PC-9 (cell line): ENCODE data around the gene SCUBE2. TPM values are rescaled to one million over a fixed set of nuclear protein-coding genes. Genes with fewer than 3 reads are reported as not detected.

Experiments
- BruUV-seq: library from RNA; stranded (reverse); fragments of 400-500 nt; replicated peaks from 2 replicates; lab custom pipeline; 2021; lab: Mats Ljungman, UMichigan
- CTCF ChIA-PET: fragments of 300-600 bp; sonication (Branson Sonifier 250); formaldehyde crosslinking; loops from one replicate; lab custom pipeline; 2022; ENCODE audit warnings: antibody characterized with exemption; lab: Charles Lee
- POLR2A ChIA-PET: fragments of 300-600 bp; sonication (Branson Sonifier 250); formaldehyde crosslinking; loops from one replicate; lab custom pipeline; 2022; ENCODE audit warnings: antibody characterized with exemption; ENCODE audit not compliant: unreplicated experiment; lab: Charles Lee
- DNase-seq, 2 experiments: peaks; one replicate each; pipeline versions ENCODE4 v3.0.0 to v3.0.0-alpha.2; 2015 to 2022; ENCODE audit warnings: mixed read lengths in 1 of 2
- H2AFZ ChIP-seq: fragments of 200-600 bp; sonication (generic); 2 replicates; pipeline ENCODE4 v1.8.1; 2017; ENCODE audit warnings: antibody characterized with exemption
- H3F3A ChIP-seq: fragments of 200-600 bp; sonication (generic); 2 replicates; pipeline ENCODE4 v1.8.1; 2017; ENCODE audit warnings: antibody characterized with exemption, mild to moderate bottlenecking, low read depth; ENCODE audit not compliant: insufficient read depth
- H3K27ac ChIP-seq: fragments of 200-600 bp; sonication (generic); 2 replicates; pipeline ENCODE4 v1.6.1; 2016; ENCODE audit warnings: mixed run types
- H3K27me3 ChIP-seq: fragments of 200-600 bp; sonication (generic); 2 replicates; pipeline ENCODE4 v1.6.1; 2016; ENCODE audit warnings: low read depth, mixed run types; ENCODE audit not compliant: insufficient read depth
- H3K36me3 ChIP-seq: fragments of 200-600 bp; sonication (generic); 2 replicates; pipeline ENCODE4 v1.6.1; 2016; ENCODE audit warnings: low read depth, mixed run types
- H3K4me1 ChIP-seq: fragments of 200-600 bp; sonication (generic); replicated peaks from 2 replicates; pipeline ENCODE4 v1.6.1; 2016; ENCODE audit warnings: mixed run types; ENCODE audit not compliant: insufficient read depth
- H3K4me2 ChIP-seq: fragments of 200-600 bp; sonication (generic); 2 replicates; pipeline ENCODE4 v1.6.1; 2017; ENCODE audit warnings: mixed run types
- H3K4me3 ChIP-seq: fragments of 200-600 bp; sonication (generic); 2 replicates; pipeline ENCODE4 v1.6.1; 2016; ENCODE audit warnings: mixed run types
- H3K79me2 ChIP-seq: fragments of 200-600 bp; sonication (generic); 2 replicates; pipeline ENCODE4 v1.6.1; 2017; ENCODE audit warnings: low read depth, mixed run types
- H3K9me2 ChIP-seq: fragments of 200-600 bp; sonication (generic); 2 replicates; pipeline ENCODE4 v1.8.1; 2017; ENCODE audit warnings: mild to moderate bottlenecking; ENCODE audit not compliant: insufficient read depth
- H3K9me3 ChIP-seq: fragments of 200-600 bp; sonication (generic); 2 replicates; pipeline ENCODE4 v1.8.1; 2016; ENCODE audit warnings: low read depth; ENCODE audit not compliant: insufficient read depth
- H4K20me1 ChIP-seq: fragments of 200-600 bp; sonication (generic); 2 replicates; pipeline ENCODE4 v1.8.1; 2017; ENCODE audit not compliant: insufficient read depth
- CTCF ChIP-seq: fragments of 200-600 bp; sonication (generic); conservative IDR thresholded peaks from 2 replicates; pipeline ENCODE4 v1.6.1; 2017; ENCODE audit warnings: mixed run types, antibody characterized with exemption, mild to moderate bottlenecking, moderate library complexity
- EZH2 ChIP-seq: fragments of 200-600 bp; sonication (generic); IDR thresholded peaks from 2 replicates; pipeline ENCODE4 v1.8.0; 2017; ENCODE audit warnings: antibody characterized with exemption, low read depth
- intact Hi-C: fragments of 100-400 bp; cut with micrococcal nuclease; formaldehyde crosslinking; loops from one replicate; pipeline ENCODE4 v1.10.0; 2022; ENCODE audit not compliant: unreplicated experiment
- total RNA-seq: library from RNA; stranded (reverse); gene quantifications from 2 replicates; pipeline ENCODE4 v1.2.3, GENCODE V29; 2021

The SCUBE2 gene
- total RNA-seq, 1 experiment from 2014 or later: not detected

DNA sequence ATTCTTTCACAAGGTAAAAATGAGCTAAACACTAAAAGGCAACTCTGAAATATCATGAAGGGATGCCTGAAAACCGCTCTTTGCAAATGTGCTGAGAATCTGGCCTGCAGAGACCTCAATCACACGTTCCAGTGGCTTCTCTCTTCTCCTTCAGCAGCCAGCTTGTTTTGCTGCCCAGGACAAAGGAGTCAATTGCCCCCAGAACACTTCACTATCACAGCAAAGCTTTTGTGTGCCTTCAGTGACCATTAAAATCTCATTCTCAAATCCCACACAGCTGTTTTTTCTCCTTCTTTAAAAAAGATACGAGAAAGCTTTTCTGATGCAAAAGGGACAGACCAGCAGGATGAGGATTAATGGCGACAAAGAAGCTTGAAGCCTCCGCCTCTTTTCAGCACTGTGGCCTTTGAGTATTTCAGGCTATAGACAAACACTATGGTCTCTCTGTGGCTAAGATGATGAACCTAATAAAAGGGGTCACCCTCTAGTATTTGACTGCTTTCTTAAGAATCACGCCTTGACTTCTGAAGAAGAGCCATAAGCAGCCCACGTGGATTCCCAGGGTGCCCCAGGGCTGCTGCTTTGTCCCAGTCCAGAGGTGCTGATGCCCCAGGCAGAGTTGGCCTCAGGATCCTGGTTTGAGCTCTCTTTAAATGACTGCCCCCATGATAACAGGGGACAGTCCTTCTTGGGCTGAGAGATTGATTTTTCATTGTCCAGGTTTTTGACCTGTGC, 54.2 kb downstream of the SCUBE2 start:
- no peaks in the 10 kb centered on the region for H3K36me3 ChIP-seq
- no peak overlapping the region for H3K4me3 ChIP-seq
- no peaks in the 10 kb centered on the region for H3F3A ChIP-seq
- H3K4me1 ChIP-seq: peaks cover 10% of the 10 kb centered on the region; the same call in 1 of the 2 replicates
- H3K79me2 ChIP-seq: no peaks in the 10 kb centered on the region
- no peak overlapping the region for H3K4me2 ChIP-seq
- BruUV-seq: no TSS peak
- H3K9me3 ChIP-seq: no peaks in the 10 kb centered on the region
- H3K9me2 ChIP-seq: no peaks in the 10 kb centered on the region
- ChIA-PET POLR2A (no interaction called here), CTCF (no interaction called here)
- intact Hi-C loops: no loop called here
- no peak overlapping the region for H2AFZ ChIP-seq
- H4K20me1 ChIP-seq: no peaks in the 10 kb centered on the region
- no peaks in the 10 kb centered on the region for H3K27me3 ChIP-seq
- DNase-seq: no peak
- H3K27ac ChIP-seq: no peak overlapping the region
- TF ChIP-seq EZH2 (no peak), CTCF (no peak)

GRCh38 chr11:9030601-9031000, 60.8 kb downstream of the SCUBE2 start:
- Histone ChIP-seq H3K79me2 (no peaks in the 10 kb centered on the region), H3K4me3 (no peak overlapping the region), H3K27ac (no peak overlapping the region), H3F3A (no peaks in the 10 kb centered on the region), H3K4me1 (no peaks in the 10 kb centered on the region), H3K4me2 (no peak overlapping the region), H3K36me3 (no peaks in the 10 kb centered on the region), H3K9me3 (no peaks in the 10 kb centered on the region), H4K20me1 (no peaks in the 10 kb centered on the region), H3K9me2 (no peaks in the 10 kb centered on the region), H3K27me3 (no peaks in the 10 kb centered on the region), H2AFZ (no peak overlapping the region)
- BruUV-seq: no TSS peak
- no peak for DNase-seq
- ChIA-PET POLR2A (no interaction called here), CTCF (no interaction called here)
- TF ChIP-seq EZH2 (no peak), CTCF (no peak)
- intact Hi-C loops: no loop called here

DNA sequence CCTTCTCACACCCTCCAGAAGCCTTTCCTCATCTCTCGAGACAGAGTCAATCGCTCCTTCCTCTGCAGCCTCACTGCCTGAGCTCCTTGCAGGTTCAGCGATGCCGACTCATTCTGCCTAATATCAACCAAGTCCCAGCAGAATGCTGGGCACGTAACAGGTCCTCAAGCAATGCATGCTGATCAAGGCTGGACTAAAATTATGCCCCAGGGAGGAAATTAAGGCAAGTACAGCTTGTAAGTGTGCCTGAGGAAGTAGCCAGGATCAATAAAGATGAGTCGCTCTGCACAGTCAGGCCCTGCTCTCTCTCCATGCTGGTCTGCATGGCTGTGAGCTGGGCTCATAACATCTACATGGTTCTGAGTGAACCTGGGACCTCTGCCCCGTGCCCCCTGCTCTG, 62.0 kb downstream of the SCUBE2 start:
- H3K79me2 ChIP-seq: no peaks in the 10 kb centered on the region
- H3K9me3 ChIP-seq: no peaks in the 10 kb centered on the region
- no peaks in the 10 kb centered on the region for H4K20me1 ChIP-seq
- TF ChIP-seq EZH2 (no peak), CTCF (no peak)
- no peak overlapping the region for H3K4me2 ChIP-seq
- ChIA-PET POLR2A (no interaction called here), CTCF (no interaction called here)
- no peaks in the 10 kb centered on the region for H3K36me3 ChIP-seq
- no peak overlapping the region for H2AFZ ChIP-seq
- H3K4me1 ChIP-seq: no peaks in the 10 kb centered on the region
- no peaks in the 10 kb centered on the region for H3F3A ChIP-seq
- no TSS peak for BruUV-seq
- no peaks in the 10 kb centered on the region for H3K9me2 ChIP-seq
- intact Hi-C loops: no loop called here
- DNase-seq: no peak
- no peak overlapping the region for H3K27ac ChIP-seq
- H3K4me3 ChIP-seq: no peak overlapping the region
- H3K27me3 ChIP-seq: no peaks in the 10 kb centered on the region
